Activated CD4-positive, alpha-beta T cell treated with anti-CD3 and anti-CD28 coated beads, Interleukin-2, Interleukin-4, amounts not matched to agents 100 ng/mL and 50 ng/mL, durations not matched to agents 16 hours and 8 hours (primary cell): ENCODE measurements around the gene ST8SIA4.

ENCODE experiments used
- DNase-seq: peaks from one replicate; pipeline ENCODE4 v3.0.0-alpha.2; 2020; ENCODE audit warnings: low spot score

The ST8SIA4 gene

GRCh38 chr5:100903039-100903887 is at the start of gene ST8SIA4:
TSS of gene ST8SIA4 (minus strand) at chr5:100903282. CDS start at chr5:100902955, 327 bp downstream.
- peak; percentile 96 for DNase-seq

GRCh38 chr5:100950985-100951384 is 47.9 kb upstream of the ST8SIA4 start:
- DNase-seq, result no peak

- DNase-seq, result no peak
Observed at GRCh38 chr5:100913298-100913697, 10.2 kb upstream of the ST8SIA4 start.

GRCh38 chr5:100909034-100909433 is 6.0 kb upstream of the ST8SIA4 start:
- DNase-seq, result no peak

GRCh38 chr5:100905259-100905914 is 2.3 kb upstream of the ST8SIA4 start:
- no peak for DNase-seq

GRCh38 chr5:100904259-100904861 is 1.3 kb upstream of the ST8SIA4 start:
- DNase-seq, result peak; percentile 82

GRCh38 chr5:100902440-100903038 is 543 bp downstream of the ST8SIA4 start:
- DNase-seq, result peak; percentile 67

GRCh38 chr5:100901821-100902341 is 1.2 kb downstream of the ST8SIA4 start:
- peak; percentile 69 for DNase-seq

GRCh38 chr5:100900796-100901781 is 2.0 kb downstream of the ST8SIA4 start:
- DNase-seq, result peak; percentile 96

GRCh38 chr5:100900142-100900795 is 2.8 kb downstream of the ST8SIA4 start:
- DNase-seq, result peak; percentile 78

- DNase-seq, result no peak
Observed at GRCh38 chr5:100899675-100900074, 3.4 kb downstream of the ST8SIA4 start.

- no peak for DNase-seq
Observed at GRCh38 chr5:100898504-100899346, 4.4 kb downstream of the ST8SIA4 start.

GRCh38 chr5:100896054-100896453 is 7.0 kb downstream of the ST8SIA4 start:
- no peak for DNase-seq

GRCh38 chr5:100890461-100891008 is 12.5 kb downstream of the ST8SIA4 start:
- DNase-seq, result peak; percentile 77

- DNase-seq, result no peak
Observed at GRCh38 chr5:100889896-100890295, 13.2 kb downstream of the ST8SIA4 start.

- peak; percentile 69 for DNase-seq
Observed at GRCh38 chr5:100889165-100889743, 13.8 kb downstream of the ST8SIA4 start.

GRCh38 chr5:100877274-100877673 is 25.8 kb downstream of the ST8SIA4 start:
- no peak for DNase-seq

GRCh38 chr5:100872408-100873190 is 30.5 kb downstream of the ST8SIA4 start:
- peak; percentile 56 for DNase-seq
